GM21737 (cell line): ENCODE results near the gene KLHL25.
"Not testable (repeated sequence)": the region's sequence is repeated elsewhere in the genome, so short reads cannot be mapped to it uniquely, and the experiment has no call there.

Experiments
- ATAC-seq: cut with Tn5 transposase; IDR thresholded peaks from one replicate; pipeline ENCODE4 v1.9.1; 2021; ENCODE audit warnings: mild to moderate bottlenecking, moderate library complexity; ENCODE audit not compliant: unreplicated experiment

The KLHL25 gene

GRCh38 chr15:85805420-85805819, 10.7 kb upstream of the KLHL25 start:
- ATAC-seq = no peak

DNA sequence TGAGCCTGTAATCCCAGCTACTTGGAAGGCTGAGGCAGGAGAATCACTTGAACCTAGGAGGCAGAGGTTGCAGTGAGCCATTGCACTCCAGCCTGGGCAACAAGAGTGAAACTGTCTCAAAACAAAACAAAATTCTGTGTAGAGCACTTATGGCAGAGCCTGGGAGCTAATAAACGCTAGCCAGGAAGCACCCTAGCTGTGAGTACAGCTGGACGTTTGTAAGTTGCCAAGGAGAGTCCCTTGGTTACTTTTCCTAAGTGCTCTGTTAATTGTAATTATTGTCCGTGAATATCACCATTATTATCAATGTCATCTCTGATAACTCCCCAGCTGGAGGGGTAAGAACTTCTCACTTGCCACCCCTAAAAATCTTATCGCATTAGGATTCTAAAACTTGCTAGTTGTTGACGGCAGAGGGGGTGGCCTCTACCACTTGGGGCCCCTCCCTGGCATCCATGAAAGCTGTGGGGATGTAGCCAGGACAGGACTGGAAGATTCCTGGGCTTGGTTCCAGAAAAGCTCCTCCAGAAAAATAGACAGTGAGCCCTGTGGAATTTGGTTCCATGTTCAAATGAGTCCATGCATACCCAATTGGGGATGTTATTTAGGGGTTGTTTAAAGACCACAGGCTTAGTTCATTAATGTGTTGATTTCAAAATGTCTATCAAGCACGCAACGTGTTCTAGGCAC, 9.9 kb upstream of the KLHL25 start:
- no peak for ATAC-seq

- not testable (repeated sequence) for ATAC-seq
Measured at GRCh38 chr15:85802617-85803016, 7.9 kb upstream of the KLHL25 start.

GRCh38 chr15:85800478-85801123, 5.9 kb upstream of the KLHL25 start:
- no peak for ATAC-seq

DNA sequence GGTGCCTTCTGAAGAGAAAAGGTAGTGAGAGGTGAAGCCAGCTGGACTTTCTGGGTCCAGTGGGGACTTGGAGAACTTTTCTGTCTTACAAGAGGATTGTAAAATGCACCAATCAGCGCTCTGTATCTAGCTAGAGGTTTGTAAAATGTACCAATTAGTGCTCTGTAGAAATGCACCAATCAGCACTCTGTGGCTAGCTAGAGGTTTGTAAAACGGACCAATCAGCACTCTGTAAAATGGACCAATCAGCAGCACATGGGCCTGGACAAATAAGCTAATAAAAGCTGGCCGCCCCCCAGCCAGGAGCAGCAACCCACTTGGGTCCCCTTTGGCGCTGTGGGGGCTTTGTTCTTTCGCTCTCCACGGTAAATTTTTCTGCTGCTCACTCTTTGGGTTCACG, 1.6 kb upstream of the KLHL25 start:
- not testable (repeated sequence) for ATAC-seq

- no peak for ATAC-seq
Measured at GRCh38 chr15:85795337-85796305, 896 bp upstream of the KLHL25 start.

DNA sequence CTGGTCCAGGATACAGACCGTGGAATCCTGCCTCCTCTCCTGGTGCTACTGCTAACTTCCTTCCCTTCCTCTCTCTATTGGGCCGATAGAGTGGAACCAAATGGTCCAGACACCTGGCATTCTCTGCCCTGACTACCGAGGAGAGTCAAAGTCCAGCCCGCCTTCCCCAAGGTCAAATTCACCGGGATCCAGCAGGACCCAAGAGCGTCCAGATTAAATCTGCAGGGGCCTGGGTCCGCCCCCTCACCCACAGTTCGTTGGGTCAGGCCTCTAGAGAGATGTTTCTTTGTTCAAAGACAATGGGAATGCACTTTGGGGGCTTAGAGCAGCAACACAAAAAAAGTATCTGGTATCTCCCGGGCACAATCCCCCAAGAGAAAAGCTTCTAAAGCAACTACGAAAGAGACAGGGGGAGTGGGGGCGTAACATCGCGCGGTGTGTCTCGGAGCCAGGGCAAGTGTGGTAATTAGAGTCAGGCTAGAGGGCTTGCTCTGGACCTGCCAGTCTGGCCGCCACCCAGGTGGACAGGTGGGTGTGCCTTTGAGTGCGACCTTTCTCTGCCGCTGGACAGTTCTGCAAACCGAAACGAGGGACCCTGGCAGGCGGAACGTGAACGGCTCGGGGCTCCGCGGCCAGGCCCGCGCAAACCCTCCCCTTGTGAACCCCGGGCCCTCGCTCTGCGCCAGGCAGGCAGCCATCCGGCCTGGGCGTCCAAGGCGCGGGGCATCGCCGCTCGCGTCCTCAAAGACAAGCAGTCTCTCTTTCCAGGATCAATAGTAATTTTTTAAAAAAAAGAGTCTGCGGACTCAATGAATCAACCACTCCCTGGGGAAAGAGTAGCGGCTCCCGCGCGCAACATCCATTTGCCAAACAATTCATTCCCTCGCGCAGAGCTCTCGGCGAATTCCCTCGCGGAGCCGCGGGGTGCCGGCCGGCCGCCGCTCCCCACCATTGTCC, 806 bp downstream of the KLHL25 start:
- ATAC-seq = peak; percentile 45

GRCh38 chr15:85792912-85793590, 1.7 kb downstream of the KLHL25 start:
- no peak for ATAC-seq

GRCh38 chr15:85792102-85792731, 2.5 kb downstream of the KLHL25 start:
- no peak for ATAC-seq

- no peak for ATAC-seq
Measured at GRCh38 chr15:85789496-85789875, 5.2 kb downstream of the KLHL25 start.

- ATAC-seq = no peak
Measured at GRCh38 chr15:85788771-85789495, 5.8 kb downstream of the KLHL25 start.

DNA sequence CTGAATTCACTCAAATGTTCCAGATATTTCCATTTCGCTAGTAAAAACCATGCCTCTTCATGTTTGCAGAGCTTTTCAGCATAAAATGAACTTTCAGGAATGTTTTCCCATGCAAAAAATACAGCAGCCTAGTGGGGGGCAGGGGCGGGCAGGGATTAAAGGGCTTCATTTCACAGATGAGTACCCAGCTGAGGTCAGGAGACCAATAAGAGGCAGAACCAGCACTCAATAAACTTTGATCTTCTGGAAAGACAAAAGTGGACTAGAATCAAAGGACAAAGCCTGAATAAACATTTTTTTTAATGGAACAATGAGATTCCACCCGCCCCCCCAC, 8.0 kb downstream of the KLHL25 start:
- ATAC-seq = no peak

- ATAC-seq = no peak
Measured at GRCh38 chr15:85785887-85786780, 8.6 kb downstream of the KLHL25 start.

GRCh38 chr15:85782064-85782463, 12.7 kb downstream of the KLHL25 start:
- ATAC-seq = no peak

GRCh38 chr15:85781099-85781498, 13.6 kb downstream of the KLHL25 start:
- no peak for ATAC-seq

DNA sequence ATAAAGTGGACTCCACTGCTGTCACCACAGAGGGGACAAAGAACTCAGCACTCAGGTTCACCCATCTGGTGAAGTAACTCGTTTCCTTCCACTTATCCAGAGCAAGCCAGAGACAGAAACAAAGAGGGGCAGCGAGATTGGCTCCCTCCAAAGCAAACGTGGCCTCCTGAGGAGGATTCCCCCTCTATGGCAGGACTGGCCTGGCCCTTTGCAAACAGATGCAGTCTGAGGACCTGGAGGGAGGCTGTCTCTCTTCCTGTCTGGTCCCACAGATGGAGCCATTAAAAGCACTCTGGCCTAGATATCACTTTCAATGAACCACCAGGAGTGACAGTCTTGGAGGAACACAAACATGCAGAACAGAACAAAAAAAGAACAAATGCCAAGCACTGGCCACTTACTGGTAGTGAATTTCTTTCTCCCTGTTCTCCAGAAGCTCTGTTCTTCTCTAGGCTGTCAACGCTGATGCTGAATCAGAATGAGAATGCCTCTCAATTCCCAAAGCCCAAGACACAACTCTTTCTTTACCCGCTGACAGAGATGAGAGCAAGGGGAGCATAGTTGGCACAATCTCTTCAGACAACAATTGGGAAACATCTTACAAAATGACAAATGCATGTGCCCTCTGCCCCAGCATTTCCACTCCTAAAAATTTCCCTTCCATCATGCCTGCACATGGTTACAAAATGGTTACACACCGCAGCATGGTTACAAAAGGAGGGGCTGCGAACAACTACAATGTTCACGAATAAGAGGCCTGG, 14.3 kb downstream of the KLHL25 start:
- no peak for ATAC-seq

DNA sequence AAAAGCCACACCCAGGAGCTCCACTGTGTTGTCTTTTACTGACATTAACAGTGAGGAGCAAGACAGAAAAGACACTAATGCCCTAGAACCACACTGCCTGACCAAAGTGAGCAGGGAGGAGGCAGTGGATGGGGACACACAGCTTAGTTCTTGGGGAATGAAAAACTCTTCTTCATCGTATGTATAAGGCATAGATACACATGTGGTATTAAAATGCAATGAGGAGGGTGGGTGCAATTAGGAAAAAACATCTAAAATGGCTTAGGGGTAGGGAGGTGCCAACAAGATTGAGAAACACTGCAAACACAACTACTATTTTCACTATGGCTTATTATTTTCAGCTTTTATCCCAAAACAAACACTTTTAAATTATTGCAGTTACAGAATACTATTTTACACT, 15.5 kb downstream of the KLHL25 start:
- no peak for ATAC-seq
